ENCODE measurements around the gene CEP89. TPM values are rescaled to one million over a fixed set of nuclear protein-coding genes. Genes with fewer than 3 reads are reported as not detected.

CEP89 gene
- total RNA-seq, 1 donor from 2014 or later: 29.0 TPM

DNA sequence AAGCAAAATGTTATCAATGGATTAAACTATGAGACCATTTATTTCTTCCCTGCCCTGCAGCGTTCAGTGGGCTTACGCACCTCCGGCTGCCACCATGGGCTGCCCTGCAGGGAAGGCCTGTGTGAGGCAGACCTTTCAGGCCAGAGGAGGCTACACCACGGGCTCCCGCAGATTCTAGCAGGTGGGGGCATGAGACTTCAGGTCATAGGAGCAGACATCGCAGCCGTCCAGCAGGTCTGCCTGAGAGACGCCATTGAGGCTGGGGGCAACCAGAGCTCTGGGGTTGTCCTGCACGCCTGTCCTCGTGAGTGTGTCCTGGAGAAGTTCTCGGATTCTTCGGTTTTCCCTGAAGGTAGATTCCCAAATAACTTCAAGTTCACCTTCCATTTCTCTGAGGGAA, 92.8 kb downstream of the CEP89 start:
- DNase-seq (ENCODE audit: low spot score in 2 of 2, unreplicated experiment in 2 of 2): no peak
- H3K27me3 Mint-ChIP-seq (ENCODE audit: low read depth): no peaks in the 10 kb centered on the region
- peaks cover 17% of the 10 kb centered on the region for H3K36me3 Mint-ChIP-seq
- no peaks in the 10 kb centered on the region for H3K9me3 Mint-ChIP-seq
- no peaks in the 10 kb centered on the region for H3K4me1 Mint-ChIP-seq
- TF ChIP-seq, protein P1, sequence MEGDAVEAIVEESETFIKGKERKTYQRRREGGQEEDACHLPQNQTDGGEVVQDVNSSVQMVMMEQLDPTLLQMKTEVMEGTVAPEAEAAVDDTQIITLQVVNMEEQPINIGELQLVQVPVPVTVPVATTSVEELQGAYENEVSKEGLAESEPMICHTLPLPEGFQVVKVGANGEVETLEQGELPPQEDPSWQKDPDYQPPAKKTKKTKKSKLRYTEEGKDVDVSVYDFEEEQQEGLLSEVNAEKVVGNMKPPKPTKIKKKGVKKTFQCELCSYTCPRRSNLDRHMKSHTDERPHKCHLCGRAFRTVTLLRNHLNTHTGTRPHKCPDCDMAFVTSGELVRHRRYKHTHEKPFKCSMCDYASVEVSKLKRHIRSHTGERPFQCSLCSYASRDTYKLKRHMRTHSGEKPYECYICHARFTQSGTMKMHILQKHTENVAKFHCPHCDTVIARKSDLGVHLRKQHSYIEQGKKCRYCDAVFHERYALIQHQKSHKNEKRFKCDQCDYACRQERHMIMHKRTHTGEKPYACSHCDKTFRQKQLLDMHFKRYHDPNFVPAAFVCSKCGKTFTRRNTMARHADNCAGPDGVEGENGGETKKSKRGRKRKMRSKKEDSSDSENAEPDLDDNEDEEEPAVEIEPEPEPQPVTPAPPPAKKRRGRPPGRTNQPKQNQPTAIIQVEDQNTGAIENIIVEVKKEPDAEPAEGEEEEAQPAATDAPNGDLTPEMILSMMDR (IDR thresholded peaks at IDR 0.05; ENCODE audit: unreplicated experiment): no peak
- no peak overlapping the region for H3K4me3 Mint-ChIP-seq
- H3K27ac Mint-ChIP-seq: no peak overlapping the region

DNA sequence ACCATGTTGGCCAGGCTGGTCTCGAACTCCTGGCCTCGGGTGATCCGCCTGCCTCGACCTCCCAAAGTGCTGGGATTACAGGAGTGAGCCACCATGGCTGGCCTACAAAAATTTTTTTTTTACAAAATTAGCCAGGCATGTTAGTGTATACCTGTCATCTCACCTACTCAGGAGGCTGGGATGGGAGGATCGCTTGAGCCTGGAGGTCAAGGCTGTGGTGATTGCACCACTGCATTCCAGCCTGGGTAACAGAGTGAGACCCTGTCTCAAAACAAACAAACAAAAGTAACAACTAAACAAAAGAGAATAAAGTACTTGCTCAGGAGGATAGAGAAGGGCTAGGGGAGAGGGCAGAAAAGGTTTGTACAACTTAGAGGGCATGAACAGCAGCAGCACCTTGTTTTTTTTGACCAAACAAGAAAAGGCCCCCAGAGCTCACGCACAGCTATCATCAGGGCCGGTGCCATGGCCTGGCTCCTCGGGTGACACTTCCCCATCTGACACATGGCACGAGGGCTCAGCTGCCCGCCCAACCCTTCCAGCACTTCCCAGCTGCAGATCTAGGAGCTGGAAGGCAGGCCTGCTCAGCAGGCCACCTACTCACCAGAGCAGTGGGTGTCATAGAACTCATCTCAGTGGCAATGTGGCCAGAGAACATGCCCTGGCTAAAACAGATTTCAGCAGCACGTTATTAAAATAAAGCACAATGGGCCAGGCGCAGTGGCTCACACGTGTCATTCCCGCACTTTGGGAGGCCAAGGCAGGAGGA, 93.6 kb downstream of the CEP89 start:
- Mint-ChIP-seq H3K36me3 (peaks cover 14% of the 10 kb centered on the region), H3K27me3 (ENCODE audit: low read depth) (no peaks in the 10 kb centered on the region), H3K4me3 (no peak overlapping the region), H3K9me3 (no peaks in the 10 kb centered on the region), H3K4me1 (no peaks in the 10 kb centered on the region), H3K27ac (no peak overlapping the region)
- no peak for DNase-seq (ENCODE audit: low spot score in 2 of 2, unreplicated experiment in 2 of 2)
- TF ChIP-seq, protein P1 (IDR thresholded peaks at IDR 0.05; ENCODE audit: unreplicated experiment): no peak

DNA sequence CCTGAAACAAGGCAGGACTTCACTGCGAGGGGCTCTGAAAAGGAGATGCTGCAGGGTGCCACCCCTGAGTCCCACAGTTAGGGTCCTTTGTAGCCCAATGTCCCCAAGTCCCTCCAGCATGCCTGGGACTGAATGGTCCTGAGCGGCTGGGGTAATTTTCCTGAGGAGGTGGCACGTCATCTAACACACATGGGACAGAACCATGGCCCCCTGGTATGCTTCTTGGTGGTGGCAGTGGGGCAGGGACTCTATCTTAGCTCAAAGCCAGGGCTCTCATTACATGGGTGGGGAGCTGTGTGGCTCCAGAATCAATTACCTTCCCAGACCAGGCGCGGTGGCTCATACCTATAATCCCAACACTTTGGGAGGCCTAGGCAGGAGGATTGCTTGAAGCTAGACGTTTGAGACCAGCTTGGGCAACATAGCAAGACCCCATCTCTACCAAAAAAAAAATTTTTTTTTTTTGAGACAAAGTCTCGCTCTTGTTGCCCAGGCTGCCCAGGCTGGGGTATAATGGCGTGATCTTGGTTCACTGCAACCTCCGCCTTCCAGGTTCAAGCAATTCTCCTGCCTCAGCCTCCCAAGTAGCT, 94.3 kb downstream of the CEP89 start:
- Mint-ChIP-seq H3K4me1 (no peaks in the 10 kb centered on the region), H3K9me3 (no peaks in the 10 kb centered on the region), H3K27ac (no peak overlapping the region), H3K36me3 (peaks cover 14% of the 10 kb centered on the region), H3K27me3 (ENCODE audit: low read depth) (no peaks in the 10 kb centered on the region), H3K4me3 (no peak overlapping the region)
- no peak for DNase-seq (ENCODE audit: low spot score in 2 of 2, unreplicated experiment in 2 of 2)
- TF ChIP-seq, protein P1 (IDR thresholded peaks at IDR 0.05; ENCODE audit: unreplicated experiment): no peak

DNA sequence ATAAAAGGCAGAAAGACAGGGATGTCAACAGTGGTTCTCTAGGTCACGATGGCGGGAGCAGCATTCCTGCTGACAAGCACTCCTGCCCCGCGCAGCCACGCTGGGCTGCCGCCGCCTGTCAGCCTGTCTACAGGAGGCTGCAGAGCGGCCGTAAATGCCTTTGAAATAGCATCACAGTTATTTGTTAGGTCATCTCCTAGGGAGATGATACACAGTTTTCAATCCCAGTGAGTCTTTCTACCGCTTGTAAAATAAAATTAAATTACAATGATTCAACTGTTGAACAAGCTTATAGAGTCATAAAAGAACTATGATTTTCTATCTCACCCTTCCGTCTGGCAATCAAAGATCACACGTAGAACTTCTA, 94.9 kb downstream of the CEP89 start:
- no peak for DNase-seq (ENCODE audit: low spot score in 2 of 2, unreplicated experiment in 2 of 2)
- TF ChIP-seq, protein P1 (IDR thresholded peaks at IDR 0.05; ENCODE audit: unreplicated experiment): no peak

DNA sequence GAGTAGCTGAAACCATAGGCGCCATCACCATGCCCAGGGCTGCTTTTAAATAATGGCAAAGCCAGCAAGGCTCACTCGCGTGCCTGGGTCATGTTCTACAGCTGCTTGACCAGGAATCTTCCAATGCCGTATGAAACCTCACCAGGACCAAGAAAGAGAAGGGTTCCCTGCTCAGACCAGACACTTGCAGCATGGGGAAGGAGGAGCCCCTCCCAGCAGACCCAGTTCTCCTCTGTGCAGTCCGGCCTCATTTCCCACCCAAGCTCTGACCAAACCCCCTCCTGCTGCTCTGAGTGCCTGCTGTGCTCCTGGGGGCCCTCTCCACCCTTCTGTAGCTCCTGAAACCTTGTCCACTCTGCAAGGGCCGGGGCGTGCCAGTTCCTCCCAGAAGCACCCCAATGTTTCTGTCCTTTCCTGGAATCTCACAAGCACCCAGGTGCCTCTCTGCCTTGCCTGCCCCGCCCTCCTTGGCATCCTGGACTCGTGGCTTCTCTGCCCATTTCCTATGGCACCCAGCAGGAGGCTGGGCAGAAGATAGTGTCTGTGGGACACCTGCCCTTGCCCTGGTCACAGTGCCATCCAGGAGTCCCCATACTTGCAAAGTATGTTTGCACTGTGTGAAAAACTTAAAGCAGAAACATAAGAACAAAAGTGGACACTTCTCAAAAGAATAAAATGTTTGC, 95.4 kb downstream of the CEP89 start:
- no peaks in the 10 kb centered on the region for H3K9me3 Mint-ChIP-seq
- no peak for DNase-seq (ENCODE audit: low spot score in 2 of 2, unreplicated experiment in 2 of 2)
- H3K4me1 Mint-ChIP-seq: no peaks in the 10 kb centered on the region
- TF ChIP-seq, protein P1 (IDR thresholded peaks at IDR 0.05; ENCODE audit: unreplicated experiment): no peak
- H3K36me3 Mint-ChIP-seq: peaks cover 14% of the 10 kb centered on the region
- no peaks in the 10 kb centered on the region for H3K27me3 Mint-ChIP-seq (ENCODE audit: low read depth)
- no peak overlapping the region for H3K27ac Mint-ChIP-seq
- H3K4me3 Mint-ChIP-seq: no peak overlapping the region

More for the DNA sequence above, 94.9 kb downstream of the CEP89 start:
- no peaks in the 10 kb centered on the region for H3K9me3 Mint-ChIP-seq
- no peak overlapping the region for H3K4me3 Mint-ChIP-seq
- no peaks in the 10 kb centered on the region for H3K27me3 Mint-ChIP-seq (ENCODE audit: low read depth)
- H3K4me1 Mint-ChIP-seq: no peaks in the 10 kb centered on the region
- H3K27ac Mint-ChIP-seq: no peak overlapping the region
- H3K36me3 Mint-ChIP-seq: peaks cover 14% of the 10 kb centered on the region
